ENCODE data around the gene NOC2L.

GRCh38 chr1:909861-910310, 49.2 kb downstream of the NOC2L start:
- TF ChIP-seq CTCF (conservative IDR thresholded peaks at IDR 0.05; ENCODE audit: low read length) (no peak), EZH2phosphoT487 (IDR thresholded peaks at IDR 0.05; ENCODE audit: borderline replicate concordance, low read depth, low read length) (no peak)

Measured in OCI-LY7 (cell line).